KMS-11 (cell line): ENCODE measurements around the gene NPHS1.

Experiments used
- H2AFZ ChIP-seq: fragments of 200-600 bp; sonication (generic); 2 replicates; pipeline ENCODE4 v1.6.1; 2016; ENCODE audit warnings: antibody characterized with exemption, mixed run types, low read depth
- H3K27ac ChIP-seq: fragments of 200-600 bp; sonication (generic); 2 replicates; pipeline ENCODE4 v1.6.1; 2016; ENCODE audit warnings: mild to moderate bottlenecking, mixed run types
- H3K27me3 ChIP-seq: fragments of 200-600 bp; sonication (generic); 2 replicates; pipeline ENCODE4 v1.6.1; 2017; ENCODE audit warnings: mild to moderate bottlenecking, low read depth, mixed run types, moderate library complexity; ENCODE audit not compliant: insufficient read depth
- H3K36me3 ChIP-seq: fragments of 200-600 bp; sonication (generic); 2 replicates; pipeline ENCODE4 v1.6.1; 2017; ENCODE audit warnings: mild to moderate bottlenecking, mixed run types; ENCODE audit not compliant: insufficient read depth
- H3K4me1 ChIP-seq: fragments of 200-600 bp; sonication (generic); 2 replicates; pipeline ENCODE4 v1.6.1; 2016; ENCODE audit warnings: mild to moderate bottlenecking, low read depth, mixed run types; ENCODE audit not compliant: poor library complexity, severe bottlenecking
- H3K4me2 ChIP-seq: fragments of 200-600 bp; sonication (generic); 2 replicates; pipeline ENCODE4 v1.7.0; 2016; ENCODE audit warnings: mild to moderate bottlenecking, mixed run types
- H3K4me3 ChIP-seq: fragments of 200-600 bp; sonication (generic); IDR thresholded peaks from 2 replicates; pipeline ENCODE4 v1.6.1; 2017; ENCODE audit warnings: low read depth, low read length, mixed read lengths; ENCODE audit not compliant: insufficient read depth
- H3K79me2 ChIP-seq: fragments of 200-600 bp; sonication (generic); 2 replicates; pipeline ENCODE4 v1.6.1; 2016; ENCODE audit warnings: low read depth, mixed run types; ENCODE audit not compliant: insufficient read depth
- H3K9ac ChIP-seq: fragments of 200-600 bp; sonication (generic); 2 replicates; pipeline ENCODE4 v1.6.1; 2016; ENCODE audit warnings: mild to moderate bottlenecking, mixed run types
- H4K20me1 ChIP-seq: fragments of 200-600 bp; sonication (generic); 2 replicates; pipeline ENCODE4 v1.6.1; 2016; ENCODE audit warnings: mild to moderate bottlenecking, mixed run types; ENCODE audit not compliant: insufficient read depth
- TF ChIP-seq, protein P1 (sequence below): fragments of 200-600 bp; sonication (generic); conservative IDR thresholded peaks from 2 replicates; pipeline ENCODE4 v1.6.1; 2017; ENCODE audit warnings: low read depth, mild to moderate bottlenecking, antibody characterized with exemption, low read length, moderate library complexity, mixed read lengths

NPHS1 gene

DNA sequence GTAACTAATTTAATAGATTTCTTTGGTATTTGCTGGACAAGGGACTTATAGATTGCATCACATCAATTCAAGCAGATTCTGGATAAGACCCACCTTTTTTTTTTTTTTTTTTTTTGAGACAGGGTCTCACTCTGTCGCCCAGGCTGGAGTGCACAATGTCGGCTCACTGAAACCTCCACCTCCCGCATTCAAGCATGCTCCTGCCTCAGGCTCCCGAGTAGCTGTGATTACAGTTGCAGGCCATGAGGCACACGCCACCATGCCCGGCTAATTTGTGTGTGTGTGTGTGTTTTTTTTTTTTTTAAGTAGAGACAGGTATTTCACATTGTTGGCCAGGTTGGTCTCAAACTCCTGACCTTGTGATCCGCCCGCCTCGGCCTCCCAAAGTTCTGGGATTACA, 35.5 kb downstream of the NPHS1 start:
- no peaks in the 10 kb centered on the region for H3K4me1 ChIP-seq
- H3K27me3 ChIP-seq: peaks cover 54% of the 10 kb centered on the region
- TF ChIP-seq, protein P1, sequence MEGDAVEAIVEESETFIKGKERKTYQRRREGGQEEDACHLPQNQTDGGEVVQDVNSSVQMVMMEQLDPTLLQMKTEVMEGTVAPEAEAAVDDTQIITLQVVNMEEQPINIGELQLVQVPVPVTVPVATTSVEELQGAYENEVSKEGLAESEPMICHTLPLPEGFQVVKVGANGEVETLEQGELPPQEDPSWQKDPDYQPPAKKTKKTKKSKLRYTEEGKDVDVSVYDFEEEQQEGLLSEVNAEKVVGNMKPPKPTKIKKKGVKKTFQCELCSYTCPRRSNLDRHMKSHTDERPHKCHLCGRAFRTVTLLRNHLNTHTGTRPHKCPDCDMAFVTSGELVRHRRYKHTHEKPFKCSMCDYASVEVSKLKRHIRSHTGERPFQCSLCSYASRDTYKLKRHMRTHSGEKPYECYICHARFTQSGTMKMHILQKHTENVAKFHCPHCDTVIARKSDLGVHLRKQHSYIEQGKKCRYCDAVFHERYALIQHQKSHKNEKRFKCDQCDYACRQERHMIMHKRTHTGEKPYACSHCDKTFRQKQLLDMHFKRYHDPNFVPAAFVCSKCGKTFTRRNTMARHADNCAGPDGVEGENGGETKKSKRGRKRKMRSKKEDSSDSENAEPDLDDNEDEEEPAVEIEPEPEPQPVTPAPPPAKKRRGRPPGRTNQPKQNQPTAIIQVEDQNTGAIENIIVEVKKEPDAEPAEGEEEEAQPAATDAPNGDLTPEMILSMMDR: no peak
- H4K20me1 ChIP-seq: no peaks in the 10 kb centered on the region
- no peak overlapping the region for H3K4me2 ChIP-seq
- H3K27ac ChIP-seq: no peak overlapping the region
- no peaks in the 10 kb centered on the region for H3K79me2 ChIP-seq
- no peak overlapping the region for H3K4me3 ChIP-seq
- H3K36me3 ChIP-seq: no peaks in the 10 kb centered on the region
- no peak overlapping the region for H2AFZ ChIP-seq
- no peak overlapping the region for H3K9ac ChIP-seq

DNA sequence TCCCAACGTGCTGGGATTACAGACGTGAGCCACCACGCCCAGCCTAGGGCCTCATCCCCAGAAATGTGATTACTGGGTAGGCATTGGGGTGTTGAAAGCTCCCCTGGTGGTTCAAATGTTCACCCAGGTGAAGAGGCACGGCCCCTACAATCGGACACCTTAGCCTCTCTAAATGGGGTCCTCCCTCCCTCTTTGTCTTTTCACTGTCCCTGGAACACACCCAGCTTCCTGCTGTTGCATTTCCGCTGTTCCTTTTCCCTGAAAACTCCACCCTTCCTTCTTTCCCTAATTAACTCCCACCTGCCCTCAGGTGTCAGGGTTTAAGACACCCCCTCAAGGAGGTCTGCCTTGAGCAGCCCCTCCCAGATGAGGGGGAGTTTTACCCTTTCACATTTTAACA, 36.0 kb downstream of the NPHS1 start:
- H3K27ac ChIP-seq: no peak overlapping the region
- H3K27me3 ChIP-seq: peaks cover 59% of the 10 kb centered on the region
- no peak overlapping the region for H3K4me3 ChIP-seq
- TF ChIP-seq, protein P1: no peak
- no peak overlapping the region for H3K4me2 ChIP-seq
- H3K36me3 ChIP-seq: no peaks in the 10 kb centered on the region
- H3K9ac ChIP-seq: no peak overlapping the region
- no peak overlapping the region for H2AFZ ChIP-seq
- no peaks in the 10 kb centered on the region for H3K4me1 ChIP-seq
- H3K79me2 ChIP-seq: no peaks in the 10 kb centered on the region
- no peaks in the 10 kb centered on the region for H4K20me1 ChIP-seq

- H3K4me1 ChIP-seq: no peaks in the 10 kb centered on the region
- no peaks in the 10 kb centered on the region for H4K20me1 ChIP-seq
- H3K27me3 ChIP-seq: peaks cover 58% of the 10 kb centered on the region
- no peaks in the 10 kb centered on the region for H3K79me2 ChIP-seq
- H3K4me2 ChIP-seq: no peak overlapping the region
- H3K36me3 ChIP-seq: no peaks in the 10 kb centered on the region
- no peak overlapping the region for H2AFZ ChIP-seq
- no peak overlapping the region for H3K4me3 ChIP-seq
- H3K9ac ChIP-seq: no peak overlapping the region
- H3K27ac ChIP-seq: no peak overlapping the region
- TF ChIP-seq, protein P1: no peak
Measured at GRCh38 chr19:35813043-35813890, 39.0 kb downstream of the NPHS1 start.

DNA sequence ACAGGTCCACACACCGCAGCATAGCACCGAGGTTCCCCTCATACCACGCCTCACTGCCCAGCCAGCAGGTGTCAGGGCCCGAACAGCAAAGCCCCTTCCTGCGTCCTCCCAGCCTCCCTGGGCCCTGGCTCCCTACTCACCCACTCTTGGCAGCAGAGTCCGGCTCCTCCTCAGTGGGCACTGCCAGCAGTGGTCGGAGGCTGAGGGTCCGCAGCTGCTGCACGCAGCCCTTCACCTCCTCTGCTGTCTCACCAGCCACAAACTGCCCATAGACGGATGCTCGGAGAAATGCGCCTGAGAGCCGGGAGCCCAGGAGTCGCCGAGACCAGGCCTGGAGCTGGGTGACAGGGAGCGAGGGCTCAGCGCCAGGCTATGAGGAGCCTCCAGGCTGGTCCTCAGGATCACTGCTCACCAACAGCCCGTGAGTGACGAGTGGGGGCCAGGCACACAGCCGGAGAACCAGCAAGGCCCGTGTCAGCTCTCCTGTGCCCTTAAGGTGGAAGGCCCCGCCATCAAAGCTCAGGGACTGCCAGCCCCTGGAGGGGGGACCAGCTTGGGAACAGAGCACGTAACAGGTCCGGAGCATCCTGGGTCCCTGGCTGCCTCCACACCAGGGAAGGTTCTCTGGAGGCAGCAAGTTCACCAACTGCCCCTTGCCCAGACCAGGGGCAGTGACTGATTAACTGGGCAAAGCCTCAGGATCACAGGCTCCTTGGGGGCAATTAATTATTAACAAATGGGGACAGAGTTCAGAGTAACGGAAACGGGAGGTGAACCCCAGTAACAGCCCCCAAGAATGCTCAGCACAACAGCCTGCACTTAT, 39.9 kb downstream of the NPHS1 start, which contains the start of gene PRODH2:
PRODH2 (minus strand) TSS at position 626 of the 823 bp plus-strand sequence; CDS start at position 586, 40 bp downstream.
- Histone ChIP-seq H3K9ac (no peak within 1 kb of the TSS), H3K4me2 (no peak within 1 kb of the TSS), H3K4me1 (no peaks in the 10 kb centered on the region), H3K27me3 (peaks cover 66% of the 10 kb centered on the region), H3K4me3 (no peak within 1 kb of the TSS), H3K36me3 (no peaks in the 10 kb centered on the region), H3K27ac (no peak within 1 kb of the TSS), H4K20me1 (no peaks in the 10 kb centered on the region), H2AFZ (no peak within 1 kb of the TSS), H3K79me2 (no peaks in the 10 kb centered on the region)
- TF ChIP-seq, protein P1: no peak
